ENCODE measurements around the gene AREG. TPM values are rescaled to one million over a fixed set of nuclear protein-coding genes. Genes with fewer than 3 reads are reported as not detected.

Gene AREG
- total and polyA plus RNA-seq, 2 of the 13 experiments (the other 11 are each of a cell fraction or from before 2014, with no cell fraction given), result 6.2 to 7.1 TPM

DNA sequence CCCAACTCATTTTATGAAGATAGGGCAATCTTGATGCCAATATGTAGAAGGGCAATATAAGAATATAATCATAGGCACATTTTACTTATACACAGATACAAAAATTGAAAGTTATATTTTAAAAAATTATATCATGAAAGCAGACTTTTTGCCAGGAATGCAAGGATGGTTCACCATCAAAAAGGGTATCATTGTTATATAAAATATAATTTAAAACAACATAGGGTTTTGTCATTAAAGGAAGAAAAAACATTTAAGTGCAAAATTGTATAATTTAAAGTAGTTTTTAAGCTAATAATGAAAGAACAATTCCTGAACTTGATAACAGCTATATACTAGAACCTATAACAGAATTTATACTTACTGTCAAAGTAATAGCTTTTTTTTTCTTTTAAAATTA, 15.9 kb downstream of the AREG start (continued):
- TF ChIP-seq, protein P1, sequence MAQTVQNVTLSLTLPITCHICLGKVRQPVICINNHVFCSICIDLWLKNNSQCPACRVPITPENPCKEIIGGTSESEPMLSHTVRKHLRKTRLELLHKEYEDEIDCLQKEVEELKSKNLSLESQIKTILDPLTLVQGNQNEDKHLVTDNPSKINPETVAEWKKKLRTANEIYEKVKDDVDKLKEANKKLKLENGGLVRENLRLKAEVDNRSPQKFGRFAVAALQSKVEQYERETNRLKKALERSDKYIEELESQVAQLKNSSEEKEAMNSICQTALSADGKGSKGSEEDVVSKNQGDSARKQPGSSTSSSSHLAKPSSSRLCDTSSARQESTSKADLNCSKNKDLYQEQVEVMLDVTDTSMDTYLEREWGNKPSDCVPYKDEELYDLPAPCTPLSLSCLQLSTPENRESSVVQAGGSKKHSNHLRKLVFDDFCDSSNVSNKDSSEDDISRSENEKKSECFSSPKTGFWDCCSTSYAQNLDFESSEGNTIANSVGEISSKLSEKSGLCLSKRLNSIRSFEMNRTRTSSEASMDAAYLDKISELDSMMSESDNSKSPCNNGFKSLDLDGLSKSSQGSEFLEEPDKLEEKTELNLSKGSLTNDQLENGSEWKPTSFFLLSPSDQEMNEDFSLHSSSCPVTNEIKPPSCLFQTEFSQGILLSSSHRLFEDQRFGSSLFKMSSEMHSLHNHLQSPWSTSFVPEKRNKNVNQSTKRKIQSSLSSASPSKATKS (CRISPR knock-in tag; IDR thresholded peaks at IDR 0.05), result no peak
- no peak for TF ChIP-seq EP300 (IDR thresholded peaks at IDR 0.05; ENCODE audit: low read depth in 2 of 2, low read length in 2 of 2)
- TF ChIP-seq EP300 (CRISPR knock-in tag; IDR thresholded peaks at IDR 0.05; ENCODE audit: borderline replicate concordance), result no peak

DNA sequence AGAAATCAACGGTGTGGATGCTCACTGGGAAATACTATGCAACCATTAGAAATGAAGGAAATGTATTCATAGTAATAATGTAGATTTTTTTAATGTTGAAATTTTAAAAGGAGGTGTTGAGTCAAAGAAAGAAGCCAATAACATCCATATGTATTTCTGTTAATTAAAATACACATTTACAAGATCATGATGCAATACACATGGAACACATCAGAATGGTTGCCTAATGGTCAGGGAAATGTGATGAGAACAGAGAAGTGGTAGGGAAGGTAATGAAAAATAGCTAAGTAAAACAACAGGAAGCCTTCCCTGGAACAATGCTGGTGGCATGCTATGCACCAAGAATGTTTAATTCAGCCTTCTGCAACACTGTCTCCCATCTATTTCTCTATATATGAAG, 18.2 kb downstream of the AREG start:
- no peaks in the 10 kb centered on the region for H3K79me2 ChIP-seq (ENCODE audit: insufficient read depth, low read length)
- H4K20me1 ChIP-seq (ENCODE audit: insufficient read depth, low read length), result no peaks in the 10 kb centered on the region
- no peaks in the 10 kb centered on the region for H3K9me3 ChIP-seq (ENCODE audit: low read length)
- H3K9ac ChIP-seq (ENCODE audit: insufficient read depth, low read depth, low read length), result no peak overlapping the region
- H3K4me3 ChIP-seq (replicated peaks in 1 of 3; ENCODE audit: insufficient read depth in 1 of 3, low read depth in 2 of 3, low read length in 3 of 3), result no peak overlapping the region
- CTCF ChIA-PET (ENCODE audit: low intra/inter-chr PET ratio, low total read pairs), result no interaction called here
- WGBS (ENCODE audit: low lambda C conversion rate), result 65% methylated on average over 1 of the region's 1 CpG
- in situ Hi-C loops (cut with HindIII; ENCODE audit: extremely low pct_ligation_motif_present, low pct_unique_long_range_greater_than_20kb) (no loop called here), intact Hi-C loops (cut with micrococcal nuclease; ENCODE audit: unreplicated experiment) (no loop called here)
- BruUV-seq (replicated peaks), result no TSS peak
- H3K36me3 ChIP-seq (replicated peaks in 1 of 2; ENCODE audit: control insufficient read depth in 1 of 2, insufficient read depth in 2 of 2, low read length in 2 of 2), result no peaks in the 10 kb centered on the region
- TF ChIP-seq, protein P2, sequence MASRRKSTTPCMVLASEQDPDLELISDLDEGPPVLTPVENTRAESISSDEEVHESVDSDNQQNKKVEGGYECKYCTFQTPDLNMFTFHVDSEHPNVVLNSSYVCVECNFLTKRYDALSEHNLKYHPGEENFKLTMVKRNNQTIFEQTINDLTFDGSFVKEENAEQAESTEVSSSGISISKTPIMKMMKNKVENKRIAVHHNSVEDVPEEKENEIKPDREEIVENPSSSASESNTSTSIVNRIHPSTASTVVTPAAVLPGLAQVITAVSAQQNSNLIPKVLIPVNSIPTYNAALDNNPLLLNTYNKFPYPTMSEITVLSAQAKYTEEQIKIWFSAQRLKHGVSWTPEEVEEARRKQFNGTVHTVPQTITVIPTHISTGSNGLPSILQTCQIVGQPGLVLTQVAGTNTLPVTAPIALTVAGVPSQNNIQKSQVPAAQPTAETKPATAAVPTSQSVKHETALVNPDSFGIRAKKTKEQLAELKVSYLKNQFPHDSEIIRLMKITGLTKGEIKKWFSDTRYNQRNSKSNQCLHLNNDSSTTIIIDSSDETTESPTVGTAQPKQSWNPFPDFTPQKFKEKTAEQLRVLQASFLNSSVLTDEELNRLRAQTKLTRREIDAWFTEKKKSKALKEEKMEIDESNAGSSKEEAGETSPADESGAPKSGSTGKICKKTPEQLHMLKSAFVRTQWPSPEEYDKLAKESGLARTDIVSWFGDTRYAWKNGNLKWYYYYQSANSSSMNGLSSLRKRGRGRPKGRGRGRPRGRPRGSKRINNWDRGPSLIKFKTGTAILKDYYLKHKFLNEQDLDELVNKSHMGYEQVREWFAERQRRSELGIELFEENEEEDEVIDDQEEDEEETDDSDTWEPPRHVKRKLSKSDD (CRISPR knock-in tag; IDR thresholded peaks at IDR 0.05; ENCODE audit: low read depth), result no peak
- 0 out of 2 replicates have a peak, but pooled peaks have one; percentile 20 for TF ChIP-seq CEBPB (IDR thresholded peaks at IDR 0.05; ENCODE audit: borderline replicate concordance, low read depth, low read length)
- DNase-seq (ENCODE audit: low spot score), result no peak
- H3K4me1 ChIP-seq (ENCODE audit: insufficient read depth, low read length), result 0 out of 2 replicates have a peak, but pooled peaks cover 8% of the 10 kb centered on the region
- no peak for FAIRE-seq
- no peaks in the 10 kb centered on the region for H3K27me3 ChIP-seq (ENCODE audit: control insufficient read depth in 1 of 2, insufficient read depth in 2 of 2, low read length in 2 of 2)
- H2AFZ ChIP-seq (ENCODE audit: low read length), result no peak overlapping the region
- no peak overlapping the region for H3K27ac ChIP-seq (ENCODE audit: extremely low read length, insufficient read depth, low read length)
- H3K4me2 ChIP-seq (ENCODE audit: low read depth, low read length), result no peak overlapping the region
- no peak for ATAC-seq
- POLR2A ChIA-PET, result no interaction called here

Measured in HepG2 (cell line).